ENCODE data around the gene CDSN. TPM values are rescaled to one million over a fixed set of nuclear protein-coding genes. Genes with fewer than 3 reads are reported as not detected.

The CDSN gene, protein sequence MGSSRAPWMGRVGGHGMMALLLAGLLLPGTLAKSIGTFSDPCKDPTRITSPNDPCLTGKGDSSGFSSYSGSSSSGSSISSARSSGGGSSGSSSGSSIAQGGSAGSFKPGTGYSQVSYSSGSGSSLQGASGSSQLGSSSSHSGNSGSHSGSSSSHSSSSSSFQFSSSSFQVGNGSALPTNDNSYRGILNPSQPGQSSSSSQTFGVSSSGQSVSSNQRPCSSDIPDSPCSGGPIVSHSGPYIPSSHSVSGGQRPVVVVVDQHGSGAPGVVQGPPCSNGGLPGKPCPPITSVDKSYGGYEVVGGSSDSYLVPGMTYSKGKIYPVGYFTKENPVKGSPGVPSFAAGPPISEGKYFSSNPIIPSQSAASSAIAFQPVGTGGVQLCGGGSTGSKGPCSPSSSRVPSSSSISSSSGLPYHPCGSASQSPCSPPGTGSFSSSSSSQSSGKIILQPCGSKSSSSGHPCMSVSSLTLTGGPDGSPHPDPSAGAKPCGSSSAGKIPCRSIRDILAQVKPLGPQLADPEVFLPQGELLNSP
- 0.05 to 0.07 TPM in 2 of 5 replicates, not detected in the others for total RNA-seq (2022; extraction: Qiagen RNA extraction)

GRCh38 chr6:31120151-31120915 is at the start of gene CDSN:
CDSN (minus strand) TSS chr6:31120446; CDS start chr6:31120419, 27 bp downstream.

GRCh38 chr6:31158140-31158862 is 38.1 kb upstream of the CDSN start, which contains the start of gene TCF19:
TCF19 (plus strand) TSS chr6:31158589; CDS start chr6:31159470, 881 bp downstream.

DNA sequence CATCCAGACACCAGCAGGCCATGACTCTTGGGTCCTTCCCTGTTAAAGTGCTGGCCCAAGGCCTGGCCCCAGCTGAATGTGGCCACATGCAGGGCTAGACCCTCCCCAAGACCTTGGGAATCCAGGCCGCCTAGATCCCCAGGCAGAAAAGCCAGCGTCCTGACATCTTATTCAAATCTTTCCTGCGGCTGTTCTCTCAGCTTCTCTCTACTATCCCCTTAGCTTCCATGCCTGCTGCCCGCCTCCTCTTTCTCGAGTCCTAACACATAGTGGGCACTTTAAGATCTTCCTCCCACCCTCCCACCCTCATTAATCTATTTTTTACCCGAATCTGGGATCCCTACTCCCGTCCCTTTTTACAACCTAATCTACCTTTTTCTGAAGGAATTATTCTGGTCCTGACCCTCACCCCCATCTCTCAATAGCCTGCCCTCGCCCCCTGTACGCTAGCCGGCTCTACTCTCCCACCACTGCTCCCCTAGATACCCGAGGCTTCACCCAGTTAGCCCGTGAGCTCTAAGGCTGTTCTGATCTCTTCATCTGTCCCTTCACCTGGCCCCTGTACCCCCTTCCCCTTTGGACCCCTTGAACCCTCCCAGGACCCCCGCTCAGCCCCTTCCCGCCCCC is 37.4 kb upstream of the CDSN start, which contains the start of gene CCHCR1:
TSS of gene CCHCR1 (minus strand) at position 290 of the 627 bp plus-strand sequence. CDS start at position 88, 202 bp downstream.

GRCh38 chr6:31138982-31139381 is 18.7 kb upstream of the CDSN start, which contains the start of gene PSORS1C2:
PSORS1C2 (minus strand) TSS chr6:31139066; CDS start chr6:31139026, 40 bp downstream.

GRCh38 chr6:31114541-31114878 is 5.7 kb downstream of the CDSN start, which contains the start of gene PSORS1C1:
PSORS1C1 (plus strand) TSS chr6:31114800; CDS start chr6:31129633, 14,833 bp downstream.

GRCh38 chr6:31112478-31112877 is 7.8 kb downstream of the CDSN start, which contains the start of gene C6orf15:
C6orf15 (minus strand) TSS chr6:31112575; CDS start chr6:31112555, 20 bp downstream.

Other genes starting within 250 kb of the CDSN start
- gene DDR1, start 235.9 kb downstream of the CDSN start, total RNA-seq (2022; extraction: Qiagen RNA extraction): 54.3 to 66.8 TPM (median 63.6 TPM) in 5 replicates
- gene GTF2H4, start 212.2 kb downstream of the CDSN start, total RNA-seq (2022; extraction: Qiagen RNA extraction): 17.1 to 32.8 TPM (median 18.2 TPM) in 5 replicates
- 13.5 to 16.5 TPM (median 14.8 TPM) in 5 replicates for gene VARS2, start 206.2 kb downstream of the CDSN start, total RNA-seq (2022; extraction: Qiagen RNA extraction)
- gene SFTA2, start 188.3 kb downstream of the CDSN start, total RNA-seq (2022; extraction: Qiagen RNA extraction): not detected in 5 replicates
- gene MUCL3, start 179.5 kb downstream of the CDSN start, total RNA-seq (2022; extraction: Qiagen RNA extraction): 0.07 to 0.15 TPM (median 0.12 TPM) in 5 replicates
- 0.02 TPM in 1 of 5 replicates, not detected in the others for gene MUC21, start 136.7 kb downstream of the CDSN start, total RNA-seq (2022; extraction: Qiagen RNA extraction)
- gene MUC22, start 110.0 kb downstream of the CDSN start, total RNA-seq (2022; extraction: Qiagen RNA extraction): 0.01 to 0.03 TPM (median 0.02 TPM) in 4 of 5 replicates, not detected in the other
- 0.09 TPM in 1 of 5 replicates, not detected in the others for gene C6orf15, start 7.9 kb downstream of the CDSN start, total RNA-seq (2022; extraction: Qiagen RNA extraction)
- gene PSORS1C1, start 5.6 kb downstream of the CDSN start, total RNA-seq (2022; extraction: Qiagen RNA extraction): 3.2 to 6.3 TPM (median 4.4 TPM) in 5 replicates
- 0.09 TPM in 1 of 5 replicates, not detected in the others for gene PSORS1C2, start 18.6 kb upstream of the CDSN start, total RNA-seq (2022; extraction: Qiagen RNA extraction)
- 7.0 to 8.0 TPM (median 7.7 TPM) in 5 replicates for gene CCHCR1, start 37.4 kb upstream of the CDSN start, total RNA-seq (2022; extraction: Qiagen RNA extraction)
- 13.7 to 14.9 TPM (median 14.4 TPM) in 5 replicates for gene TCF19, start 38.1 kb upstream of the CDSN start, total RNA-seq (2022; extraction: Qiagen RNA extraction)
- 10.0 to 17.0 TPM (median 11.3 TPM) in 5 replicates for gene POU5F1, start 50.2 kb upstream of the CDSN start, total RNA-seq (2022; extraction: Qiagen RNA extraction)
- gene HLA-C, start 151.6 kb upstream of the CDSN start, total RNA-seq (2022; extraction: Qiagen RNA extraction): 46.3 to 55.2 TPM (median 49.3 TPM) in 5 replicates
- gene HLA-B, start 236.7 kb upstream of the CDSN start, total RNA-seq (2022; extraction: Qiagen RNA extraction): 24.9 to 35.0 TPM (median 28.2 TPM) in 5 replicates